ENCODE measurements around the gene ABHD8. TPM values are rescaled to one million over a fixed set of nuclear protein-coding genes. Genes with fewer than 3 reads are reported as not detected.
A peak's percentile ranks its signal among the peaks of the same experiment; 100 is the strongest.

The ABHD8 gene
- total and polyA plus RNA-seq, 2 of the 4 experiments (the other 2 are of a cell fraction): 3.9 to 10.2 TPM

DNA sequence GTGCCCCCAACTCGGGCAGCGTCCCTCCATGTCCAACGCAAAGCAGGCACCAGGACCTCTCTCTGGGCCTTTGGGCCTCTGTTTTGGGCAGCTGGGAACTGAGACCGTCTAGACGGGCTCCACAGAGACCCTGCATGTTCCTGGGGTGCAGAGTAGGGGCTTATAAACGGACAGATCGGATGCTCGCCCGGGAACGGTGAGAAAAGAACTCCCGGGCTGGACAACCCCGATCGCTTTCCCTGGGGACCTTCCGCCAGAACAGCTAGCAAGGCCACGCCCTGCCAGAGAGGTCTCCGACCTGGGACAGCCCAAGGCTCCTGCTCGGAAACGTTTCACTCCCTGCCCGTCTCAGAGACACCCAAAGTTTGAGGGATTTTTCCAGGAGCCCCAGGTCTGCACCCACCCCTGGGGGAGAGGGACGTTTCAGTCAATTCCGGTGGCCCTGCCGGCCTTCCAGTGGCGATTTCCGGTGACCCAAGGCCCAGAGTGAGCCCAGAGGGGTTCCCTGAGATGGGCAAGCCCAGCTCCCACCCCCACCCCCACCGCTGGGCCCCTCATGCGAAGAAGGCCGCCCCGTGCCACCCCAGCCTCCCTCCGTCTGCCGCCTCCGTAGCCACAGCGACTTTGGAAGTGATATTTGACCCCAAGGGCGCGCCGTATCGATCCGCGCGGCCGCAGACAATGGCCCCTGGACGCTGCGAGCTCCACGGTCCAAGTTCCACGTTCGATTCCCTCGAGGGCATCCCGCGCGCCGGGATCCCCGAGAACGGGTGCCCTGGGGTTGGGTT is 59.2 kb downstream of the ABHD8 start:
- H3K4ac ChIP-seq (ENCODE audit: low read depth, low read length): peak overlapping the region; percentile 95
- ChIA-PET POLR2A (ENCODE audit: unreplicated experiment) (no interaction called here), CTCF (no interaction called here)
- WGBS, 2 experiments (ENCODE audit: extremely low coverage in 2 of 2, insufficient read length in 1 of 2): 8% methylated on average over 9 of the region's 52 CpGs; no CpG with 5 or more reads in 1 of the 2 experiments
- peak overlapping the region; percentile 6 for H2BK5ac ChIP-seq (ENCODE audit: low read depth, low read length, poor library complexity, severe bottlenecking)
- intact Hi-C loops (cut with micrococcal nuclease): no loop called here
- peaks cover 8% of the 10 kb centered on the region; the same call in 1 of the 2 replicates for H3K36me3 ChIP-seq (ENCODE audit: control insufficient read depth, insufficient read depth, low read length)
- 0 out of 2 replicates have a peak, but pooled peaks cover 3% of the 10 kb centered on the region for H3K9me1 ChIP-seq (ENCODE audit: insufficient read depth, low read length)
- H4K5ac ChIP-seq (ENCODE audit: low read depth, low read length): peak overlapping the region; percentile 61
- BruUV-seq (replicated peaks): no TSS peak
- peak overlapping the region; percentile 98 for H2AK9ac ChIP-seq (replicated peaks; ENCODE audit: low read depth, low read length, poor library complexity)
- H3K27ac ChIP-seq (ENCODE audit: insufficient read depth, low read length): peak overlapping the region; percentile 69
- peak overlapping the region; percentile 64 to 89; a peak in 3 of 4 replicates for H4K8ac ChIP-seq (ENCODE audit: low read depth in 2 of 2, low read length in 2 of 2)
- no peak for TF ChIP-seq RFX5 (IDR thresholded peaks at IDR 0.05; ENCODE audit: low read depth, low read length)
- TF ChIP-seq RCOR1 (IDR thresholded peaks at IDR 0.05; ENCODE audit: insufficient replicate concordance, low read length): no peak
- TF ChIP-seq FOS (IDR thresholded peaks at IDR 0.05; ENCODE audit: low read depth, low read length): no peak
- no peak for TF ChIP-seq POLR2A (IDR thresholded peaks at IDR 0.05; ENCODE audit: low read depth, low read length)
- TF ChIP-seq NFE2L2 (IDR thresholded peaks at IDR 0.05; ENCODE audit: low read depth, low read length): no peak
- no peak for TF ChIP-seq MAFK (IDR thresholded peaks at IDR 0.05; ENCODE audit: low read depth, low read length)
- TF ChIP-seq CEBPB (IDR thresholded peaks at IDR 0.05; ENCODE audit: low read depth, low read length): no peak
- TF ChIP-seq, protein P1, sequence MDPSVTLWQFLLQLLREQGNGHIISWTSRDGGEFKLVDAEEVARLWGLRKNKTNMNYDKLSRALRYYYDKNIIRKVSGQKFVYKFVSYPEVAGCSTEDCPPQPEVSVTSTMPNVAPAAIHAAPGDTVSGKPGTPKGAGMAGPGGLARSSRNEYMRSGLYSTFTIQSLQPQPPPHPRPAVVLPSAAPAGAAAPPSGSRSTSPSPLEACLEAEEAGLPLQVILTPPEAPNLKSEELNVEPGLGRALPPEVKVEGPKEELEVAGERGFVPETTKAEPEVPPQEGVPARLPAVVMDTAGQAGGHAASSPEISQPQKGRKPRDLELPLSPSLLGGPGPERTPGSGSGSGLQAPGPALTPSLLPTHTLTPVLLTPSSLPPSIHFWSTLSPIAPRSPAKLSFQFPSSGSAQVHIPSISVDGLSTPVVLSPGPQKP (IDR thresholded peaks at IDR 0.05; ENCODE audit: borderline replicate concordance, low read depth, low read length): no peak
- TF ChIP-seq BHLHE40 (IDR thresholded peaks at IDR 0.05; ENCODE audit: low read depth, low read length): no peak
- TF ChIP-seq CHD1 (IDR thresholded peaks at IDR 0.05; ENCODE audit: low read depth, low read length): no peak
- peak overlapping the region; percentile 36; the same call in 1 of the 2 replicates for H3K18ac ChIP-seq (ENCODE audit: low read depth, low read length)
- 0 out of 2 replicates have a peak overlapping the region, but pooled peaks have one; percentile 10 for H2BK20ac ChIP-seq (ENCODE audit: low read depth, low read length)
- peak overlapping the region; percentile 62 for H2BK120ac ChIP-seq (ENCODE audit: low read depth, low read length)
- dilution Hi-C loops (cut with HindIII; ENCODE audit: low sequenced_read_pairs, unreplicated experiment): no loop called here
- H2AK5ac ChIP-seq (ENCODE audit: low read depth, low read length): peak overlapping the region; percentile 93
- H3K9ac ChIP-seq (ENCODE audit: low read depth, low read length): peak overlapping the region; percentile 74
- peak; percentile 7; the same call in 1 of the 2 replicates for ATAC-seq (ENCODE audit: low read depth)
- H3K23ac ChIP-seq (ENCODE audit: low read depth, low read length): peak overlapping the region; percentile 97
- H2BK15ac ChIP-seq (ENCODE audit: low read depth, low read length): peak overlapping the region; percentile 9; the same call in 1 of the 3 replicates
- H2AFZ ChIP-seq (replicated peaks; ENCODE audit: low read length, poor library complexity): peak overlapping the region; percentile 93
- H4K20me1 ChIP-seq (ENCODE audit: insufficient read depth, low read length): peaks cover 28% of the 10 kb centered on the region
- peaks cover 22 to 47% of the 10 kb centered on the region in 2 experiments for H3K79me1 ChIP-seq (ENCODE audit: low read depth in 1 of 2, low read length in 2 of 2)
- H3K56ac ChIP-seq (ENCODE audit: extremely low read depth, insufficient read depth, low read length): peak overlapping the region; percentile 86
- peak overlapping the region; percentile 90 for H3K4me3 ChIP-seq (ENCODE audit: insufficient read depth, low read depth, low read length)
- H3K27me3 ChIP-seq (ENCODE audit: control insufficient read depth, insufficient read depth, low read length): no peaks in the 10 kb centered on the region
- H3K14ac ChIP-seq (replicated peaks; ENCODE audit: low read depth, low read length): peak overlapping the region; percentile 91
- peak; percentile 20 for DNase-seq
- no peaks in the 10 kb centered on the region for H3K9me3 ChIP-seq (ENCODE audit: control insufficient read depth, insufficient read depth, low read length)
- in situ Hi-C loops (cut with MboI; ENCODE audit: low sequenced_read_pairs): no loop called here
- H4K91ac ChIP-seq (ENCODE audit: insufficient read depth, low read depth, low read length): peak overlapping the region; percentile 83
- H3K4me1 ChIP-seq (ENCODE audit: control insufficient read depth, insufficient read depth, low read length): peaks cover 10% of the 10 kb centered on the region
- H3K4me2 ChIP-seq (ENCODE audit: low read depth, low read length): peak overlapping the region; percentile 78

Data from IMR-90 (cell line).